ENCODE data around the gene PPP6R2.

PPP6R2 gene

GRCh38 chr22:50304528-50305392, 38.4 kb upstream of the PPP6R2 start:
- Histone ChIP-seq H3K4me3 (peak overlapping the region; percentile 61 to 93 (median 79)), H3K27ac (peak overlapping the region; percentile 75 to 99 (median 95))

- H3K27ac ChIP-seq, result peak overlapping the region; percentile 75 to 99 (median 95)
- H3K4me3 ChIP-seq, result peak overlapping the region; percentile 61 to 93 (median 79)
Measured at GRCh38 chr22:50305393-50305922, 37.7 kb upstream of the PPP6R2 start.

DNA sequence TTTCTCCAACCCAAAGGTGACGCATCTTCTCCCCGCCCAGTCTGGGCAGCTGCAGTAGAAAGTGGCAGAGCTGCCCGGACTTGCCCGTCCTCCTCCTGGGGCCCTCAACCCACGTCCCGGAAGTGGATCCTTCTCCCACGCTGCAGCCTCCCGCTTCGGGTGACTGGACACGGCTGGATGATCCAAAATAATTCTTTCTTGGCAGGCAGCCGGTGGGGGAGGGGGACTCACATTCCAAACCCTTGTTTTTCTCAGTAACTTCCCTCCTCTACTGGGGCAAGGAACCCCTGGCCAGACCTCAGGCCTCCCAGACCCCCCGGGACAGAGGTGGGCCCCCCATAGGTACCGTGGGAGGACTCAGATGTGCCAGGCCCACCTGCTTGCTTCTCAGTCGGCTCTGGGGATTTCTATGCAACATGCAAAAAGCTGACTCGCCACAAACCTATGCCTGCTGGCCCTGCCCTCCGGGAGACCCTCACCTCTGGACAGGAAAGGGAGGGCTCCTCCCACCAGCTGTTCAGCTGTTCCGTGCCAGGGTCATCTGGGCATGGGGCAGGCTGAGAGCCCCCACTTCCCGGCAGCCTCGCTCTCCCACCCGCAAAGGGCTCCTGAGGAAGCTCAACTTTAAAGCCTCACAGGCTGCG, 37.1 kb upstream of the PPP6R2 start:
- H3K4me3 ChIP-seq, result peak overlapping the region; percentile 61 to 93 (median 79)
- H3K27ac ChIP-seq, result peak overlapping the region; percentile 75 to 99 (median 95)

- Histone ChIP-seq H3K27ac (peak within 1 kb of the TSS; percentile 74 to 99 (median 95)), H3K4me3 (peak within 1 kb of the TSS; percentile 61 to 93 (median 79))
Measured at GRCh38 chr22:50306753-50307749, 36.1 kb upstream of the PPP6R2 start, which contains the start of gene PLXNB2. TSS of gene PLXNB2 (minus strand) at chr22:50307646. CDS start at chr22:50290584, 17,062 bp downstream.

DNA sequence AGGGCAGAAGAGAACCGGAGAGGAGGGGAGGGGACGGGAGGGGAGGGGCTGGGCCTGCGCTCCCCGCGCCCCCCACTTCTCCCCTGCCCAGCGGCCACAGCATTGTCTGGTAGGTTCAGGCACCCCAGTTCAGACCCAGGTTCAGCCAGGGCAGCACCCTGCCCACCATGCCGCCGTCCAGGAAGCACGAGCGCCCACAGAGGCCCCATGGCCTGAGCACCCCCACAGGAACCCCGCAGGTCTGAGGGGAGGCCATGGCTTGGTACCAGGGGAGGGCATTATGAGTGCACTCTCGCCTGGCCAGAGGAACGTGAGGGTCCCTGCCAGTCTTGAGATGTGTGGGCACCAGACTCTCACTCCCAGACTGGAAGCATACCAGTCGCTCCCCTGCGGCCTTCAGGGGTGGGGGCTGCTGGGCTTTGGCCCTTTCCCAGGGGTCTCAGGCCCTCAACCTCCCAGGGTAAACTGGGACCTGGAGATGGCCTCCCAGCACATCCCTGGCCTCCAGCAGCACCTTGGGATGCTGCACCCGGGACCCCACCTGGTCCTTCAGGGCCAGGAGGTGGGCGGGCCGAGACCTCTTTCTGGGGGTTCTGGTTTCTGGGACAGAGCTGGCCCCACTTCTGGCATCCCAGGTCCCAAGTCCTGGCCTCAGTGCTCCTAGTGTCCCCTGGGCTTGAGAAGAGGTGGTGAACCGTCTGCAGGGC, 35.1 kb upstream of the PPP6R2 start:
- H3K4me3 ChIP-seq, result no peak overlapping the region
- H3K27ac ChIP-seq, result peak overlapping the region in 19 of 21 experiments; percentile 46 to 96 (median 76)

DNA sequence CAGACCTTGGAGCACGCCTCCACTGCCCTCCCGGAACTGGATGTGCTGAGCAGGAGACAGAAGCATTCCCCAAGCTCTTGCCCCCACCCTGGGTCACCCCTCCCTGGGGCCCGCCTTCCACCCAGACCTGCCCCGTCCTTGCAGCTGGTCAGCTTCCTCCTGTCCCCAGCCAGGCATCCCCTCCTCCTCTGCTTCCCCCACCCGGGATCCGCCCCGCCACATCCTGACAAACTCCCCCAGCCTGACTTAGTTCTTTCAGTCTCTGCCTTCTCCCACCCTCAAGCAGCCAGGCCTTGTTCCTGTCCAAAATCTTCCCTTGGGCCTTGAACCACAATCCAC, 34.6 kb upstream of the PPP6R2 start:
- H3K27ac ChIP-seq, result peak overlapping the region in 20 of 21 experiments; percentile 46 to 96 (median 76)
- H3K4me3 ChIP-seq, result no peak overlapping the region

DNA sequence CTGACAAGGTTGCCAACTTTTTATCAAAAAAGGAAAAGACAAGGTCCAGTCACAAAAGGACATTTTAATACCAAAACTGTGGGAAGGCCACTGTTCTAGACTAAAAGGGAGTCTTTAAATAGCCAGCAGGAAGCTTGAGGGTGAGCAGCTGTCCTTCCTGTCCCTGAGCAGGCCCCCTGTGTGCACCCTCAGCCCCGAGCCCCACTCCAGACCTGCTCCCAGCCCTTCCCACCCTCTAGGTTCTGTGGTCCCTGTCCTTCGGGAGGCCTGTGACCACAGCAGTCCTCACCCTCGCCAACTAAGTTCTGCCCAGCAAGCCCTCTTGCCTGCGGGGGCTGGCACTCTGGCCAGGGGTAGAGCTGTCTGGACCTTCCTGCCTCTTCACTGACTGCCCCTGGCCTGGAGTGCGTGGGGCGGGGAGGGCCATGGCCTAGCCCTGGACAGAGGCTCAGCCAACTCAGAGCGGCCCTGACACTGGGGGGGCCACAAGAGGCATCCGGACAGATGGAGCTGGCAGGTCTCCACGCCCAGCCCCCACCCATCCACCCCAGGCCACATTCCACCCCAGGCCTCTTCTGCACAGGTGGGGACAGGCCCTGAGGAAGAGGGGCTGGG, 34.0 kb upstream of the PPP6R2 start:
- peak overlapping the region in 20 of 21 experiments; percentile 36 to 96 (median 74) for H3K27ac ChIP-seq
- H3K4me3 ChIP-seq, result no peak overlapping the region

DNA sequence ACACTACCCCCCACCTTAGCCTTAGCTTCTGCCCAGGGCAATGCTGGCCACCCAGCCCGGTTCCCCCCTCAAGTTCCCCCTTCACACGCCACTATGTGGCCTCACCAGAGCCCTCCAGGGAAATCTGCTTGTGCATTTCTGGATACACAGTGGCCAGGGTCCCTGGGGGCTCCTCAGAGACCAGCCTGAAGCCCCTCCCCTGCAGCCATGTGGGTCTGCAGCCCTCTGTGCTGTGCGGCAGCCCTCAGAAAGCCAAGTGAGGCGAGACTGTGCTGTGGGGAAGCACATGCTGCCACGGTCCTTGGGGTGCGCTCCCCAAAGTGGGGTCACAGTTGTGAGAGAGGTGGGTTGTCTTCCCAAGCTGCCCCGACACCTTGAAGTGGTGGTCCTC, 33.5 kb upstream of the PPP6R2 start:
- H3K27ac ChIP-seq, result peak overlapping the region in 16 of 21 experiments; percentile 19 to 96 (median 74)
- H3K4me3 ChIP-seq, result no peak overlapping the region

GRCh38 chr22:50310031-50310722, 33.0 kb upstream of the PPP6R2 start:
- peak overlapping the region in 3 of 21 experiments; percentile 19 to 96 (median 46) for H3K27ac ChIP-seq
- no peak overlapping the region for H3K4me3 ChIP-seq

DNA sequence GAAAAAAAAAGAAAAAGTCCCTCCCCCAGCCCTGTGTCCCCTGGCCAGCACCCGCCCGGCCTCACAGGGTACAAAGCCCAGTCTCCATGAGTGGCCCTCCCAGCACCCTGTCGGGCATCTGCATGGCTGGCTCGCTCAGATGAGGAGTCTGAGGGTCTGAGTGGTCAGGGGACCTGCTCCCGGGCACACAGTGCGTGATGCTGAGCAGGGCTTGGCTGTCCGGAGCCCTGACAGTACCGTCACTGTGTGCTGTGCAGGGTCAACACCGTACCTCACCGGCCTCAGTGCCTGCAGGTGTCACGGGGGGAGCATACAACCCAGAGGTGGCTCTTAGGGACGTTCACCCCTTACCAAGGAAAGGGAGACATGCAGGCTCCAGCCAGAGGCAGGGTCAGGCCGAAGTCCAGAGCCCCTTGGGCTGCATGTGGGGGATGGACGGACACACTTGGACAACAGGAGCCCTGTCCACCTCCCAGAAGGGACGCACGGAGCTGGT, 32.1 kb upstream of the PPP6R2 start:
- H3K27ac ChIP-seq, result no peak overlapping the region
- H3K4me3 ChIP-seq, result no peak overlapping the region

DNA sequence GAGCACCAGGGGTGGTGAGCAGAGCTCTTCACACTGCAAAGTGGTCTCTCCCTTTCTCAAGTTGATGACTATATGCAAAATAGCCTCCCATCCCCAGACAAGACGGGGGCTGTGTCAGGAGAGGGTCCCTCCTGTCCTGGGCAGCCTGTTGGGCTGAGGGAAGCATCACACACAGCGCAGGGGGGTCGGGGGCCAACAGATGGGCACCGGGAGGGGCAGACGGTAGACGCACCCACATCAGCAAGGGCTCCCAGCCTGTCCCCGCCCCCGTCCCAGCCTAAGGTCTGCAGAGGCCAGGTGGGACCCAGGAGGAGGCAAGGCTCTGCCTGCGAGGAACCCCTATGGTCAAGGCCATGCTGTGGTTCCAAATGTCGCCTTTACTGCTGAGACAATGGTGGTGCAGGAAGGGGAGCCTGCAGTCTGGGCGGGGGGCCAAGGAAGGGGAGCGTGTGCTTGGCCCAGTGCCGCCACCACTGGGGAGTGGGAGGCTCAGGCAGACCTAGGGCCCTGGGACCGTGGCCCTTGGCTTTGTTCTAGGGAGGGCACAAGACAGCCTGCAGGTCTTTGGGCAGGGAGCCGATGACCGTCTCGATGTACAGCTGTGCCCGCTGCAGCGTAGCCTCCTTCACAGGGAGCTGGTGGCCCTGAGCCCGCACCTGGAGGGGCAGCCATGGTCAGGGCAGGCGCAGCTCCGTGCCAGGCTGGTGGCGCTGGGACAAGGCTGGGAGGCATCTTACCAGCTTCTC, 31.3 kb upstream of the PPP6R2 start:
- Histone ChIP-seq H3K27ac (no peak overlapping the region), H3K4me3 (no peak overlapping the region)

- H3K4me3 ChIP-seq, result no peak overlapping the region
- H3K27ac ChIP-seq, result no peak overlapping the region
Measured at GRCh38 chr22:50312371-50312770, 30.8 kb upstream of the PPP6R2 start.

GRCh38 chr22:50313021-50313420, 30.1 kb upstream of the PPP6R2 start:
- no peak overlapping the region for H3K4me3 ChIP-seq
- no peak overlapping the region for H3K27ac ChIP-seq

DNA sequence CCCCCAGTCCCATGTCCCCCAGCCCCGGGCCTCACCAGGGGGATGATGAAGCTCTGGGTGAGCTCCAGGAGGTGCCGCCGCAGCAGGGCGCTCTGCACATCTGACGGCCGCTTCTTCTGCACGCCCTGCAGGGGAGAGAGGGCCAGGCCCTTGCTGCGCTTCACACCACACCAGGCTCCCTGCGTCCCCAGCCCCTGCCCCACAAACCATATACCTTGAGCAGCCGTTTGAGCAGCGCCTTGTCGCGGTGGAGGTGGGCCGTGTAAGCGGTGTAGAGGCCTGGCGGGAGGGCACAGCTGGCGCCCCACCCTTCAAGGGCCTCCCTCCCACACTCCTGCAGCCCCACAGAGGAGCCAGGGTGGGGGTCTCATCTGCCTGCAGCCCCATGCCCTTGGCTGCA, 29.5 kb upstream of the PPP6R2 start:
- Histone ChIP-seq H3K27ac (peak overlapping the region in 4 of 21 experiments; percentile 25 to 74 (median 41)), H3K4me3 (no peak overlapping the region)

- H3K27ac ChIP-seq, result peak overlapping the region in 10 of 21 experiments; percentile 0 to 75 (median 34)
- peak overlapping the region in 4 of 7 experiments; percentile 12 to 20 (median 15) for H3K4me3 ChIP-seq
Measured at GRCh38 chr22:50314081-50314454, 29.1 kb upstream of the PPP6R2 start.

GRCh38 chr22:50314455-50315288, 28.5 kb upstream of the PPP6R2 start:
- Histone ChIP-seq H3K27ac (peak overlapping the region in 9 of 21 experiments; percentile 0 to 75 (median 37)), H3K4me3 (peak overlapping the region in 6 of 7 experiments; percentile 12 to 20 (median 16))

Measured in skin epidermis (tissue), 12 donors.